ENCODE measurements around the gene OR3A1. TPM values are rescaled to one million over a fixed set of nuclear protein-coding genes. Genes with fewer than 3 reads are reported as not detected.
"Not testable (repeated sequence)": the region's sequence is repeated elsewhere in the genome, so short reads cannot be mapped to it uniquely, and the experiment has no call there.

OR3A1 gene
- total RNA-seq (under 1 TPM in 4 of 5 experiments, not detected in 1; 0.17 to 0.49 (median 0.32) TPM), polyA plus RNA-seq (under 1 TPM in 1 of 2 donors, not detected in 1; 0.67 TPM), total RNA-seq (0.54 reads per million)

- CTCF ChIA-PET = no interaction called here
- intact Hi-C loops (cut with micrococcal nuclease) = no loop called here
These were observed at the start of gene OR3A1 for GRCh38 chr17:3298260-3298659. Gene OR3A1 (minus strand): TSS chr17:3298360. CDS start chr17:3292582, 5,778 bp downstream.

GRCh38 chr17:3342782-3343181 is 44.6 kb upstream of the OR3A1 start:
- H3K4me3 ChIP-seq (ENCODE audit: low read length); H3K27ac Mint-ChIP-seq; POLR2A ChIA-PET; intact Hi-C loops (cut with micrococcal nuclease); H3K4me3 Mint-ChIP-seq; H3K4me1 Mint-ChIP-seq; H3K27ac ChIP-seq (ENCODE audit: low read depth, low read length); ATAC-seq; H3K9me3 ChIP-seq (ENCODE audit: control insufficient read depth in 2 of 3, low read length in 3 of 3); DNase-seq; CTCF ChIA-PET; H3K4me1 ChIP-seq (ENCODE audit: control insufficient read depth in 2 of 2, insufficient read depth in 2 of 2, low read length in 2 of 2); H3K36me3 ChIP-seq (ENCODE audit: control insufficient read depth in 2 of 3, insufficient read depth in 3 of 3, low read length in 3 of 3); H3K27me3 ChIP-seq (ENCODE audit: control insufficient read depth in 2 of 2, insufficient read depth in 2 of 2, low read length in 2 of 2): not testable (repeated sequence)
- Mint-ChIP-seq H3K36me3 (peaks cover 0 to 23% (median 10%) of the 10 kb centered on the region in 5 donors), H3K9me3 (peaks cover 0 to 40% (median 18%) of the 10 kb centered on the region in 11 donors), H3K27me3 (peaks cover 0 to 40% (median 32%) of the 10 kb centered on the region in 5 donors)

More at GRCh38 chr17:3298260-3298659, at the start of gene OR3A1:
- Histone ChIP-seq H3K9me3 (ENCODE audit: control insufficient read depth in 2 of 3, low read length in 3 of 3) (no peaks in the 10 kb centered on the region), H3K4me1 (ENCODE audit: control insufficient read depth in 2 of 2, insufficient read depth in 2 of 2, low read length in 2 of 2) (no peaks in the 10 kb centered on the region), H3K36me3 (ENCODE audit: control insufficient read depth in 2 of 3, insufficient read depth in 3 of 3, low read length in 3 of 3) (no peaks in the 10 kb centered on the region), H3K27ac (ENCODE audit: low read depth, low read length) (no peak within 1 kb of the TSS), H3K4me3 (ENCODE audit: low read length) (no peak within 1 kb of the TSS), H3K27me3 (ENCODE audit: control insufficient read depth in 2 of 2, insufficient read depth in 2 of 2, low read length in 2 of 2) (no peaks in the 10 kb centered on the region)
- DNase-seq = no peak
- peaks cover 0 to 11% (median 0%) of the 10 kb centered on the region in 11 donors for H3K9me3 Mint-ChIP-seq
- H3K27me3 Mint-ChIP-seq = peaks cover 0 to 14% (median 5%) of the 10 kb centered on the region in 5 donors
- no peaks in the 10 kb centered on the region for H3K4me1 Mint-ChIP-seq
- no peak within 1 kb of the TSS for H3K27ac Mint-ChIP-seq
- POLR2A ChIA-PET = no interaction called here
- ATAC-seq = no peak
- no peak within 1 kb of the TSS for H3K4me3 Mint-ChIP-seq
- no peaks in the 10 kb centered on the region for H3K36me3 Mint-ChIP-seq

- Mint-ChIP-seq H3K27ac (no peak overlapping the region), H3K4me3 (no peak overlapping the region), H3K9me3 (peaks cover 0 to 29% (median 11%) of the 10 kb centered on the region in 11 donors), H3K36me3 (peaks cover 0 to 18% (median 9%) of the 10 kb centered on the region in 5 donors), H3K27me3 (peaks cover 0 to 31% (median 18%) of the 10 kb centered on the region in 5 donors), H3K4me1 (no peaks in the 10 kb centered on the region)
- H3K4me3 ChIP-seq (ENCODE audit: low read length) = no peak overlapping the region
- intact Hi-C loops (cut with micrococcal nuclease) = no loop called here
- ChIA-PET POLR2A (no interaction called here), CTCF (no interaction called here)
- no peak overlapping the region for H3K27ac ChIP-seq (ENCODE audit: low read depth, low read length)
- ATAC-seq (no peak), DNase-seq (no peak)
- H3K4me1 ChIP-seq (ENCODE audit: control insufficient read depth in 2 of 2, insufficient read depth in 2 of 2, low read length in 2 of 2) = no peaks in the 10 kb centered on the region
- no peaks in the 10 kb centered on the region for H3K9me3 ChIP-seq (ENCODE audit: control insufficient read depth in 2 of 3, low read length in 3 of 3)
- H3K27me3 ChIP-seq (ENCODE audit: control insufficient read depth in 2 of 2, insufficient read depth in 2 of 2, low read length in 2 of 2) = no peaks in the 10 kb centered on the region
- H3K36me3 ChIP-seq (ENCODE audit: control insufficient read depth in 2 of 3, insufficient read depth in 3 of 3, low read length in 3 of 3) = no peaks in the 10 kb centered on the region
These were observed 37.7 kb upstream of the OR3A1 start for GRCh38 chr17:3335876-3336275.

GRCh38 chr17:3318336-3318735 is 20.2 kb upstream of the OR3A1 start:
- Histone ChIP-seq H3K4me3 (ENCODE audit: low read length) (no peak overlapping the region), H3K36me3 (ENCODE audit: control insufficient read depth in 2 of 3, insufficient read depth in 3 of 3, low read length in 3 of 3) (no peaks in the 10 kb centered on the region), H3K4me1 (ENCODE audit: control insufficient read depth in 2 of 2, insufficient read depth in 2 of 2, low read length in 2 of 2) (no peaks in the 10 kb centered on the region), H3K9me3 (ENCODE audit: control insufficient read depth in 2 of 3, low read length in 3 of 3) (no peaks in the 10 kb centered on the region), H3K27ac (ENCODE audit: low read depth, low read length) (no peak overlapping the region), H3K27me3 (ENCODE audit: control insufficient read depth in 2 of 2, insufficient read depth in 2 of 2, low read length in 2 of 2) (no peaks in the 10 kb centered on the region)
- intact Hi-C loops (cut with micrococcal nuclease) = no loop called here
- Mint-ChIP-seq H3K36me3 (peaks cover 0 to 4% (median 0%) of the 10 kb centered on the region in 5 donors), H3K4me1 (no peaks in the 10 kb centered on the region), H3K27me3 (peaks cover 0 to 9% (median 3%) of the 10 kb centered on the region in 5 donors), H3K27ac (no peak overlapping the region), H3K9me3 (peaks cover 0 to 7% (median 3%) of the 10 kb centered on the region in 11 donors), H3K4me3 (no peak overlapping the region)
- no peak for DNase-seq
- ChIA-PET POLR2A (no interaction called here), CTCF (no interaction called here)
- ATAC-seq = no peak

GRCh38 chr17:3316836-3317235 is 18.7 kb upstream of the OR3A1 start:
- POLR2A ChIA-PET = no interaction called here
- intact Hi-C loops (cut with micrococcal nuclease) = no loop called here
- no peak overlapping the region for H3K27ac ChIP-seq (ENCODE audit: low read depth, low read length)

GRCh38 chr17:3308603-3309002 is 10.4 kb upstream of the OR3A1 start:
- Mint-ChIP-seq H3K4me3 (no peak overlapping the region), H3K27me3 (peaks cover 0 to 22% (median 10%) of the 10 kb centered on the region in 5 donors), H3K27ac (no peak overlapping the region), H3K4me1 (no peaks in the 10 kb centered on the region), H3K36me3 (no peaks in the 10 kb centered on the region), H3K9me3 (no peaks in the 10 kb centered on the region)
- ChIA-PET CTCF (no interaction called here), POLR2A (no interaction called here)
- Histone ChIP-seq H3K36me3 (ENCODE audit: control insufficient read depth in 2 of 3, insufficient read depth in 3 of 3, low read length in 3 of 3) (no peaks in the 10 kb centered on the region), H3K27ac (ENCODE audit: low read depth, low read length) (no peak overlapping the region), H3K4me1 (ENCODE audit: control insufficient read depth in 2 of 2, insufficient read depth in 2 of 2, low read length in 2 of 2) (no peaks in the 10 kb centered on the region), H3K9me3 (ENCODE audit: control insufficient read depth in 2 of 3, low read length in 3 of 3) (no peaks in the 10 kb centered on the region), H3K4me3 (ENCODE audit: low read length) (no peak overlapping the region), H3K27me3 (ENCODE audit: control insufficient read depth in 2 of 2, insufficient read depth in 2 of 2, low read length in 2 of 2) (no peaks in the 10 kb centered on the region)
- intact Hi-C loops (cut with micrococcal nuclease) = no loop called here
- ATAC-seq (no peak), DNase-seq (no peak)

More at GRCh38 chr17:3316836-3317235, 18.7 kb upstream of the OR3A1 start:
- no peaks in the 10 kb centered on the region for H3K4me1 Mint-ChIP-seq
- no peaks in the 10 kb centered on the region for H3K4me1 ChIP-seq (ENCODE audit: control insufficient read depth in 2 of 2, insufficient read depth in 2 of 2, low read length in 2 of 2)
- no peak for ATAC-seq
- no peaks in the 10 kb centered on the region for H3K36me3 ChIP-seq (ENCODE audit: control insufficient read depth in 2 of 3, insufficient read depth in 3 of 3, low read length in 3 of 3)
- peaks cover 0 to 4% (median 0%) of the 10 kb centered on the region in 11 donors for H3K9me3 Mint-ChIP-seq
- CTCF ChIA-PET = no interaction called here
- no peak for DNase-seq
- H3K4me3 Mint-ChIP-seq = no peak overlapping the region
- H3K36me3 Mint-ChIP-seq = peaks cover 0 to 4% (median 0%) of the 10 kb centered on the region in 5 donors
- no peak overlapping the region for H3K27ac Mint-ChIP-seq
- H3K27me3 ChIP-seq (ENCODE audit: control insufficient read depth in 2 of 2, insufficient read depth in 2 of 2, low read length in 2 of 2) = no peaks in the 10 kb centered on the region
- no peak overlapping the region for H3K4me3 ChIP-seq (ENCODE audit: low read length)
- H3K27me3 Mint-ChIP-seq = peaks cover 0 to 16% (median 4%) of the 10 kb centered on the region in 5 donors
- H3K9me3 ChIP-seq (ENCODE audit: control insufficient read depth in 2 of 3, low read length in 3 of 3) = no peaks in the 10 kb centered on the region

GRCh38 chr17:3295632-3296031 is 2.5 kb downstream of the OR3A1 start:
- Mint-ChIP-seq H3K4me3 (no peak overlapping the region), H3K9me3 (peaks cover 0 to 15% (median 3%) of the 10 kb centered on the region in 11 donors), H3K27me3 (peaks cover 5 to 22% (median 13%) of the 10 kb centered on the region in 5 donors), H3K4me1 (no peaks in the 10 kb centered on the region), H3K36me3 (peaks cover 0 to 7% (median 4%) of the 10 kb centered on the region in 5 donors), H3K27ac (no peak overlapping the region)
- Histone ChIP-seq H3K27ac (ENCODE audit: low read depth, low read length) (no peak overlapping the region), H3K4me3 (ENCODE audit: low read length) (no peak overlapping the region), H3K4me1 (ENCODE audit: control insufficient read depth in 2 of 2, insufficient read depth in 2 of 2, low read length in 2 of 2) (no peaks in the 10 kb centered on the region), H3K36me3 (ENCODE audit: control insufficient read depth in 2 of 3, insufficient read depth in 3 of 3, low read length in 3 of 3) (no peaks in the 10 kb centered on the region), H3K27me3 (ENCODE audit: control insufficient read depth in 2 of 2, insufficient read depth in 2 of 2, low read length in 2 of 2) (no peaks in the 10 kb centered on the region), H3K9me3 (ENCODE audit: control insufficient read depth in 2 of 3, low read length in 3 of 3) (no peaks in the 10 kb centered on the region)
- no peak for ATAC-seq
- intact Hi-C loops (cut with micrococcal nuclease) = no loop called here
- CTCF ChIA-PET = no interaction called here
- DNase-seq = no peak
- POLR2A ChIA-PET = no interaction called here
